Endothelial cell of umbilical vein (primary cell): ENCODE results near the gene FHOD3. TPM values are rescaled to one million over a fixed set of nuclear protein-coding genes. Genes with fewer than 3 reads are reported as not detected.

ENCODE experiments used
- BruUV-seq: library from RNA; stranded (reverse); fragments of 400-500 nt; replicated peaks from 2 replicates; lab custom pipeline; 2021; lab: Mats Ljungman, UMichigan
- CTCF ChIA-PET: fragments of 300-600, 350-600 bp; sonication (Branson Sonifier 250); formaldehyde crosslinking; loops from one replicate; lab custom pipeline; 2021; ENCODE audit warnings: antibody characterized with exemption, inconsistent platforms; lab: Charles Lee
- POLR2A ChIA-PET: fragments of 300-600, 350-600 bp; sonication (Branson Sonifier 250); formaldehyde crosslinking; loops from one replicate; lab custom pipeline; 2021; ENCODE audit warnings: antibody characterized with exemption, inconsistent platforms; lab: Charles Lee
- DNase-seq: peaks from one replicate; pipeline ENCODE4 v3.0.0-alpha.2; 2011; ENCODE audit warnings: low read depth, low spot score
- FAIRE-seq: peaks from 2 replicates; lab custom pipeline; 2011; peaks lifted over from hg19 to GRCh38; lab: Jason Lieb, UNC
- H2AFZ ChIP-seq: 2 replicates; pipeline ENCODE4 v1.6.0; 2012; ENCODE audit warnings: low read depth, low read length, control low read depth, inconsistent platforms
- H3K27ac ChIP-seq: 2 replicates; pipeline ENCODE4 v1.5.1; 2011; ENCODE audit warnings: low read depth, mild to moderate bottlenecking, control low read depth, low read length, moderate library complexity; ENCODE audit not compliant: insufficient read depth
- H3K27me3 ChIP-seq, 2 experiments: 2 replicates each; pipeline versions ENCODE4 v1.6.0 to v1.6.1; 2011; ENCODE audit warnings: low read length in 2 of 2, mixed read lengths in 1 of 2; ENCODE audit not compliant: control insufficient read depth in 2 of 2, insufficient read depth in 2 of 2
- H3K36me3 ChIP-seq, 2 experiments: 2 replicates in 1 of 2; 3 replicates in 1 of 2; pipeline ENCODE4 v1.5.1; 2011; ENCODE audit warnings: low read length in 2 of 2, mild to moderate bottlenecking in 1 of 2, moderate library complexity in 1 of 2; ENCODE audit not compliant: control insufficient read depth in 2 of 2, insufficient read depth in 2 of 2; ENCODE audit errors: extremely low read depth in 1 of 2
- H3K4me1 ChIP-seq: 3 replicates; pipeline ENCODE4 v1.5.1; 2011; ENCODE audit warnings: mild to moderate bottlenecking, low read length; ENCODE audit not compliant: control insufficient read depth, insufficient read depth; ENCODE audit errors: extremely low read depth
- H3K4me2 ChIP-seq: 2 replicates; pipeline ENCODE4 v1.6.1; 2011; ENCODE audit warnings: low read length, control low read depth, mixed read lengths; ENCODE audit not compliant: insufficient read depth
- H3K4me3 ChIP-seq, 3 experiments: fragments of 200-600 bp in 1 of 3; sonication (generic), shearing (Covaris generic) in 1 of 3; replicated peaks in 1 of 3; 2 replicates each; pipeline ENCODE4 v1.5.1; 2011 to 2016; ENCODE audit warnings: control low read depth in 3 of 3, low read length in 3 of 3, mild to moderate bottlenecking in 2 of 3, inconsistent platforms in 1 of 3, low read depth in 1 of 3, moderate library complexity in 1 of 3; ENCODE audit not compliant: insufficient read depth in 1 of 3
- H3K79me2 ChIP-seq: 2 replicates; pipeline ENCODE4 v1.6.0; 2012; ENCODE audit warnings: low read length, inconsistent platforms; ENCODE audit not compliant: control insufficient read depth, insufficient read depth
- H3K9ac ChIP-seq: replicated peaks from 2 replicates; pipeline ENCODE3; 2011; ENCODE audit warnings: low read length, control low read depth; ENCODE audit not compliant: insufficient read depth; ENCODE audit errors: extremely low read depth
- H3K9me1 ChIP-seq: replicated peaks from 3 replicates; pipeline ENCODE4 v1.6.0; 2011; ENCODE audit warnings: mild to moderate bottlenecking, low read length; ENCODE audit not compliant: control insufficient read depth, insufficient read depth; ENCODE audit errors: extremely low read depth
- H3K9me3 ChIP-seq: replicated peaks from 2 replicates; pipeline ENCODE4 v1.5.1; 2012; ENCODE audit warnings: low read length, inconsistent platforms; ENCODE audit not compliant: control insufficient read depth, insufficient read depth
- H4K20me1 ChIP-seq: replicated peaks from 2 replicates; pipeline ENCODE3; 2011; ENCODE audit warnings: mild to moderate bottlenecking, low read length; ENCODE audit not compliant: control insufficient read depth, insufficient read depth; ENCODE audit errors: extremely low read depth
- EZH2 ChIP-seq: IDR thresholded peaks from 2 replicates; pipeline ENCODE4 v1.6.1; 2012; ENCODE audit warnings: borderline replicate concordance, low read depth, mild to moderate bottlenecking, moderate library complexity, low read length, inconsistent platforms; ENCODE audit not compliant: severe bottlenecking
- FOS ChIP-seq: IDR thresholded peaks from 2 replicates; pipeline ENCODE4 v1.6.1; 2011; ENCODE audit warnings: mild to moderate bottlenecking, low read length, moderate library complexity, borderline replicate concordance; ENCODE audit not compliant: insufficient read depth
- GATA2 ChIP-seq: IDR thresholded peaks from 2 replicates; pipeline ENCODE4 v1.7.0; 2011; ENCODE audit warnings: low read depth, mild to moderate bottlenecking, moderate library complexity, mixed read lengths, low read length; ENCODE audit not compliant: insufficient read length, insufficient read depth
- JUN ChIP-seq: IDR thresholded peaks from 2 replicates; pipeline ENCODE4 v1.6.1; 2011; ENCODE audit warnings: borderline replicate concordance, low read depth; ENCODE audit not compliant: insufficient read length, insufficient read depth
- MAX ChIP-seq: IDR thresholded peaks from 2 replicates; pipeline ENCODE4 v1.6.1; 2011; ENCODE audit not compliant: insufficient read depth, insufficient read length
- MYC ChIP-seq: IDR thresholded peaks from one replicate; pipeline ENCODE4 v1.6.1; 2011; ENCODE audit warnings: mild to moderate bottlenecking, low read depth, low read length
- POLR2A ChIP-seq: IDR thresholded peaks from 2 replicates; pipeline ENCODE4 v1.6.1; 2012; ENCODE audit warnings: low read depth, mild to moderate bottlenecking, control low read depth, low read length
- POLR2AphosphoS5 ChIP-seq: IDR thresholded peaks from 2 replicates; pipeline ENCODE4 v1.6.1; 2012; ENCODE audit warnings: low read depth, mild to moderate bottlenecking, control low read depth, low read length, moderate library complexity; ENCODE audit not compliant: insufficient read depth
- dilution Hi-C: fragments of 300-500 bp; cut with MboI; formaldehyde crosslinking; loops from one replicate; pipeline ENCODE4 v1.15.0; 2019; ENCODE audit warnings: low sequenced_read_pairs; ENCODE audit not compliant: extremely low pct_ligation_motif_present
- intact Hi-C: fragments of 100-400 bp; cut with micrococcal nuclease; formaldehyde crosslinking; loops from one replicate; pipeline ENCODE4 v1.10.0; 2022
- polyA plus RNA-seq, 4 experiments: library from polyadenylated mRNA; depleted of rRNA in 3 of 4; stranded (reverse) in 3 of 4; unstranded in 1 of 4; fragments of >200 nt; gene quantifications; 2 replicates each; pipeline versions ENCODE4 v1.2.1 to v1.2.3, GENCODE V29; 2011 to 2012; ENCODE audit warnings: missing spikeins in 1 of 4
- total RNA-seq: library from RNA; stranded (reverse); gene quantifications from 2 replicates; pipeline ENCODE4 v1.2.3, GENCODE V29; 2021
- TF ChIP-seq, protein P1 (sequence below), 2 donors: IDR thresholded peaks; 1 replicate in 1 of 2; 2 replicates in 1 of 2; pipeline ENCODE4 v1.5.1; 2011; ENCODE audit warnings: low read length in 2 of 2, mild to moderate bottlenecking in 2 of 2, moderate library complexity in 2 of 2, control low read depth in 1 of 2, inconsistent platforms in 1 of 2, low read depth in 1 of 2; ENCODE audit not compliant: insufficient read depth in 1 of 2; ENCODE audit errors: extremely low read depth in 1 of 2

FHOD3 gene
- total and polyA plus RNA-seq, 2 donors (not counting 3 experiments of a cell fraction or from before 2014, with no cell fraction given): 0.06 to 1.5 TPM

DNA sequence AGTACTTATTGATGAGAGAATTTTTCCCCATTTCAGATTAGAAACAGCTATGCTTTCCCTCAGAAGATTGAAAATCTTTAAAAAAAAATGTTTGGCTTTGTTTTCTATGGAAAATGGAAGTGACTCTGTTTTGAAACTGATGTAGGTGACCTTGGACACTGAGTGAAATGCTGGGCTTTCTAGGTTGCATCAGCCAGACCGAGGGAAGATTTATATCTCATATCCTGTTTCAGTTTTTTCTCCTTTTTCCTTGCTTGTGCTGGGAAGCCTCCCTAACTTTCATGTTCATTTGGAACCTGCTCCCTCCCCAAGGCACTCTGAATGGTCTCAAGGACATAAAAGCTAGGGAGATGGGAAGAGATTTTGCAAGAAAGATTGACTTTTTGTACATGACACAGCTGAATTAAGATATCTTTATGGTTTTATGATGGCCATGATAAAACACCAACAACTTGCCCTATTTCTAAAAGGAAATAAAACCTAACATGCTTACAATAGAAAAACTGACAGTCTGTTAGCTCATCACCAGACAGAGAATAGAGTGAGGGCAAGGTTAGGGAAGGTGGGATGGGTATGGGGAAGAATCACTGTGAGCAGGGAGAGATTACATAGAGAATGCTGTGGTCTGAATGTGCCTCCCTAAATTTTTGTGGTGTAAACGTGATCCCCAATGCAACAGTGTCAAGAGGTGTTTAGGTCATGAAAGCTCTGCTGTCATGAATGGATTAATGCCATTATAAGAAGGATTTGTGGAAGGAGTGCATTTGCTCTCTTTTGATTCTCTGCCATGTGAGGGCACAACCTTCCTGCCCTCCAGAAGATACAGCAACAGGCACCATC is 281.6 kb downstream of the FHOD3 start:
- Histone ChIP-seq H3K9me3 (no peaks in the 10 kb centered on the region), H4K20me1 (no peaks in the 10 kb centered on the region), H3K4me2 (no peak overlapping the region), H3K9me1 (no peaks in the 10 kb centered on the region), H3K36me3 (no peaks in the 10 kb centered on the region), H3K27ac (no peak overlapping the region), H3K4me3 (no peak overlapping the region), H3K4me1 (no peaks in the 10 kb centered on the region), H2AFZ (no peak overlapping the region), H3K9ac (no peak overlapping the region), H3K27me3 (no peaks in the 10 kb centered on the region), H3K79me2 (no peaks in the 10 kb centered on the region)
- dilution Hi-C loops (no loop called here), intact Hi-C loops (loop anchor here (10.0 kb wide), 2 partner anchors 56 to 564 kb away; no protein-coding TSS in a partner anchor)
- no TSS peak for BruUV-seq
- DNase-seq (no peak), FAIRE-seq (no peak)
- ChIA-PET POLR2A (no interaction called here), CTCF (no interaction called here)
- TF ChIP-seq POLR2AphosphoS5 (no peak), POLR2A (no peak), EZH2 (no peak), FOS (no peak), MYC (no peak), MAX (no peak), GATA2 (no peak), JUN (no peak)
- TF ChIP-seq, protein P1, sequence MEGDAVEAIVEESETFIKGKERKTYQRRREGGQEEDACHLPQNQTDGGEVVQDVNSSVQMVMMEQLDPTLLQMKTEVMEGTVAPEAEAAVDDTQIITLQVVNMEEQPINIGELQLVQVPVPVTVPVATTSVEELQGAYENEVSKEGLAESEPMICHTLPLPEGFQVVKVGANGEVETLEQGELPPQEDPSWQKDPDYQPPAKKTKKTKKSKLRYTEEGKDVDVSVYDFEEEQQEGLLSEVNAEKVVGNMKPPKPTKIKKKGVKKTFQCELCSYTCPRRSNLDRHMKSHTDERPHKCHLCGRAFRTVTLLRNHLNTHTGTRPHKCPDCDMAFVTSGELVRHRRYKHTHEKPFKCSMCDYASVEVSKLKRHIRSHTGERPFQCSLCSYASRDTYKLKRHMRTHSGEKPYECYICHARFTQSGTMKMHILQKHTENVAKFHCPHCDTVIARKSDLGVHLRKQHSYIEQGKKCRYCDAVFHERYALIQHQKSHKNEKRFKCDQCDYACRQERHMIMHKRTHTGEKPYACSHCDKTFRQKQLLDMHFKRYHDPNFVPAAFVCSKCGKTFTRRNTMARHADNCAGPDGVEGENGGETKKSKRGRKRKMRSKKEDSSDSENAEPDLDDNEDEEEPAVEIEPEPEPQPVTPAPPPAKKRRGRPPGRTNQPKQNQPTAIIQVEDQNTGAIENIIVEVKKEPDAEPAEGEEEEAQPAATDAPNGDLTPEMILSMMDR (IDR thresholded peaks at IDR 0.05; ENCODE audit: extremely low read depth in 1 of 2, insufficient read depth in 1 of 2, low read depth in 1 of 2, low read length in 2 of 2): no peak
